GM18519 (cell line): ENCODE results near the gene TRIM47.
A peak's percentile ranks its signal among the peaks of the same experiment; 100 is the strongest.
"Not testable (repeated sequence)": the region's sequence is repeated elsewhere in the genome, so short reads cannot be mapped to it uniquely, and the experiment has no call there.

Source experiments
- ATAC-seq: cut with Tn5 transposase; IDR thresholded peaks from one replicate; pipeline ENCODE4 v1.9.1; 2021; ENCODE audit warnings: mild to moderate bottlenecking, moderate library complexity; ENCODE audit not compliant: unreplicated experiment, low FRiP score

Gene TRIM47

GRCh38 chr17:75872434-75873351, 5.7 kb downstream of the TRIM47 start:
- ATAC-seq = no peak

DNA sequence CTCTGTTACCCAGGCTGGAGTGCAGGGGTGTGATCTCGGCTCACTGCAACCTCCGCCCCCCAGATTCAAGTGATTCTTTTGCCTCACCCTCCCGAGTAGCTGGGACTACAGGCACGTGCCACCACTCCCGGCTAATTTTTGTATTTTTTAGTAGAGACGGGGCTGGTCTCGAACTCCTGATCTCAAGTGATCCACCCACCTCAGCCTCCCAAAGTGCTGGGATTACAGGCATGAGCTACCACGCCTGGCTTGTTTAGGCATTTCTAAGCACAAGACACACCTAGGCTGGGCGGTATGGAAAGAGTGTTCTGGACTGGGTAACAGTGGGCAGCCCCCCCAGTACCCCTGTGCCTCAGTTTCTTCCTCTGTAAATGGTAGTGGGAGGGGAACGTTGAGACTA, 8.2 kb downstream of the TRIM47 start:
- not testable (repeated sequence) for ATAC-seq

GRCh38 chr17:75869282-75870141, 8.9 kb downstream of the TRIM47 start:
- ATAC-seq = no peak

DNA sequence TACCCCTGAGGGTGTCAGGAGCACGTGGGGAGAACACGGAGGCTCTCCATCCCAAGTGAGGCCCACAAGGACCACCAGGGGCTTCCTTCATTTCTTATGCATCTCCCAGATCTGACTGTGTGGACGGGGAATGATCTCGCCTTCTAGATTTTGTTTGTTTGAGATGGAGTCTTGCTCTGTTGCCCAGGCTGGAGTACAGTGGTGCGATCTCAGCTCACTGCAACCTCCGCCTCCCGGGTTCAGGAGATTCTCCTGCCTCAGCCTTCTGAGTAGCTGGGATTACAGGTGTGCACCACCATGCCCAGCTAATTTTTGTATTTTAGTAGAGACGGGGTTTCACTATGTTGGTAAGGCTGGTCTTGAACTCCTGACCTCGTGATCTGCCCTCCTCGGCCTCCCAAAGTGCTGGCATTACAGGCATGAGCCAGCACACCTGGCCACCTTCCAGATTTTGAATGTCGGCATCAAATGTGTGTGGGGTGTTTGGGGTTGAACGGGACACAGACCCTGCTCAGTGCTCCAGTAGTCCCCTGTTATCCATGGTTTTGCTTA, 9.6 kb downstream of the TRIM47 start:
- not testable (repeated sequence) for ATAC-seq

DNA sequence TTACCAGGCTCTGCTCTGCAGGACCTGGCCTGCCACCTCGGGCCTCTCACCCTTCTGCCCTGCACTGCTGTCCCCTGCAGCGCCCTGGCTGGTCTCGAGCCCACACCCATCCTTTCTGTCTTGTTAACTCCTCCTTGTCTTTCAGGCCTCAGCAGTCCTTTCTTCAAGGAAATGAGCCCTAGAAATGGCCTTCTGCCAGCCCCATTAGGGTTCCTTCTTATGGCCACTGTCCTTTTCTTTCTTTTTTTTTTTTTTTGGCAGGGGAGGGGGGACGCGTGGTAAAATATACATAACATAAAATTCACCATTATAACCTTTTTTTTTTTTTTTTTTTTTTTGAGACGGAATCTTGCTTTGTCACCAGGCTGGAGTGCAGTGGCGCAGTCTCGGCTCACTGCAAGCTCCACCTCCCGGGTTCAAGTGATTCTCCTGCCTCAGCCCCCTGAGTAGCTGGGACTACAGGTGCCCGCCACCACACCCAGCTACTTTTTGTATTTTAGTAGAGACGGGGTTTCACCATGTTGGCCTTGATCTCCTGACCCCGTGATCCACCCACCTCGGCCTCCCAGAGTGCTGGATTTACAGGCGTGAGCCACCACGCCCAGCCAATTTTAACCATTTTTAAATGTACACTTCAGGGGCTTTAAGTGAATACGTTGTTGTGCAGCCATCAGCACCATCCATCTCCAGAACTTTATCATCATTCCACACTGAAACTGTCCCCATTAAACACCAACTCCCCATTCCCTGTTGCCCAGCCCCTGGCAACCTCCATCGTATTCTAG, 12.8 kb downstream of the TRIM47 start:
- ATAC-seq = not testable (repeated sequence)

GRCh38 chr17:75864887-75865286, 13.5 kb downstream of the TRIM47 start:
- not testable (repeated sequence) for ATAC-seq

- ATAC-seq = no peak
Measured at GRCh38 chr17:75864448-75864871, 13.9 kb downstream of the TRIM47 start.

- no peak for ATAC-seq
Measured at GRCh38 chr17:75861927-75862317, 16.5 kb downstream of the TRIM47 start.

- not testable (repeated sequence) for ATAC-seq
Measured at GRCh38 chr17:75859358-75859757, 19.0 kb downstream of the TRIM47 start.

- ATAC-seq = peak; percentile 13
Measured at GRCh38 chr17:75856062-75856756, 22.2 kb downstream of the TRIM47 start.

DNA sequence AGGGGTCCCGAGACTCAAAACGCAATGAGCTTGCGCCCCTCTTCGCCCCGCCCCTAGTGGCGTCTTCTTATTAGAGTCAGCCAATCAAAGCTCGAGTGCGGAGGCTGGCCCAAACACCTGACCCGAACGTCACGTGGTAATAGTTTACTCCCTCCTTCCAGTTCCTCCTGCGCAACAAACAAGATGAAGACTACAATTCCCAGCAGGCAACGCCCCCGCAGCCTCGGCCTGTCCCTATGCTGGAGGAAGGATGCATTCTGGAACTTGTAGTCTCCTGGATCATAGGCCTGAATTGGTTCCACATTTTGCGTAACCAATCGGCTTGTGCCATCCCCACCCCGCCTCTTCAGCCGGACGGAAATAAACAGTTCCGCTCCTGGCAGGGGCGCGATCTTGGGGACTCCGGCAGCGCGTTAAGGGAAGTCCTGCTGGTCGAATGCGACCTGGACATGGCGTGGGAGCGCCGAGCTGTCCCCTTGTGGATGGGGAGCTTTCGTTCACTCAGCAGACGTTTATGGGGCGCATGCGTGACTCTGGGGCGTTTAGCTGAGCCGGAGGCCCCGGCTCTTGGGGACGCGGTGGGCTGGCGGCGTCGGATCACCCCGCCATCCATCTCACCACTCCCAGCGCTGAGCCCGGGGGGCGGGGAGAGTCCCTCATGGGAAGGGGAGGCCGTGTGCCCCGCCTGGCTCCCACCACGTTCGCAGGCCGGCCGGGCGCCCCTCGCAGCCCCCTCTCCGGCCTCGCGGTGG, 22.9 kb downstream of the TRIM47 start, which contains the start of gene WBP2:
WBP2 (minus strand) TSS at position 26 of the 752 bp plus-strand sequence. CDS start 38 bp downstream, outside the sequence.
- peak; percentile 78 for ATAC-seq

- ATAC-seq = no peak
Measured at GRCh38 chr17:75854881-75855309, 23.5 kb downstream of the TRIM47 start.

GRCh38 chr17:75854101-75854748, 24.2 kb downstream of the TRIM47 start:
- no peak for ATAC-seq

GRCh38 chr17:75853433-75853832, 24.9 kb downstream of the TRIM47 start:
- no peak for ATAC-seq

DNA sequence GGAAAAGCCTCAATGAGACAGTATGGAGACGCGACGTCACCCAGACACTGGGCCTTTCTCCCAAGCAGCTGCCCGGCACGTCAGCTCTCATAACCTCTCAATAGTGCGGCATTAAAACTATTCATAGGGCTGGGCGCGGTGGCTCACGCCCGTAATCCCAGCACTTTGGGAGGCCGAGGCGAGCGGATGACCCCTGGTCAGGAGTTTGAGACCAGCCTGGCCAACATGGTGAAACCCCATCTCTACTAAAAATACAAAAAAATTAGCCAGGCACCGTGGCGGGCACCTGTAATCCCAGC, 26.7 kb downstream of the TRIM47 start:
- ATAC-seq = not testable (repeated sequence)

DNA sequence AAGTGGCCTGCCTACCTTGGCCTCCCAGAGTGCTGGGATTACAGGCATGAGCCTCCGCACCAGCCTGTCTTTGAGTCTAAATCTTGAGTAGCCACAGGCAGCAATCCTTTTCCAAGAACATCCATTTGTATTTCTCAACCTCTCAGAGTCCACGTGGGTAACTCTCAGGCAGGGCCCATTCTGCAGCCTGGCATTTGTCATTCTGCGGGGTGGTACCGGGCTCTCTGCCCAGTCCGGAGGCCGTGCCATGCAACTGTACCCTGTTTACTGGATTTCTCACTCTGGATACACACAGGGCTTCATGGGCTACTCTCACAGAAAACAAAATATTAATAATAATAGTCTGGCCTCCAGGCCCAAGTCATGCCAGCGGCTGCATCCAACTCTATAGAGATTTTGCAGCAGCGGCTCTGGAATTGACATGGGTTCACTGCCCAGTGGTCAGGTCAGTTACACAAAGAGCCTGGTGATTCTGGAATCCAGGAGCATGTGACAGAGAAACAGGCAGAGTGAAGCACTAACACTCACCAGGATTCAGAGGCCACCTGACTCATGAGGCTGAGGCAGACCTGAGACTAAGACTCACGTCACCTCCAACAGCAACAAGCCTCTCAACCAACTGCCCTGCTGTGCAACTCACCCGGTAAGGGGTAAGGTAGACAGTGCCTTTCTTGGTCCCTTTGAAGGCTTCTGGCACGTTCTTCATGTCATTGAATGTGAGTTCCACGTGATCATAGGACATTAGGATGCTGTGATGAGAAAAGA, 27.3 kb downstream of the TRIM47 start:
- no peak for ATAC-seq

- no peak for ATAC-seq
Measured at GRCh38 chr17:75849724-75850123, 28.7 kb downstream of the TRIM47 start.

DNA sequence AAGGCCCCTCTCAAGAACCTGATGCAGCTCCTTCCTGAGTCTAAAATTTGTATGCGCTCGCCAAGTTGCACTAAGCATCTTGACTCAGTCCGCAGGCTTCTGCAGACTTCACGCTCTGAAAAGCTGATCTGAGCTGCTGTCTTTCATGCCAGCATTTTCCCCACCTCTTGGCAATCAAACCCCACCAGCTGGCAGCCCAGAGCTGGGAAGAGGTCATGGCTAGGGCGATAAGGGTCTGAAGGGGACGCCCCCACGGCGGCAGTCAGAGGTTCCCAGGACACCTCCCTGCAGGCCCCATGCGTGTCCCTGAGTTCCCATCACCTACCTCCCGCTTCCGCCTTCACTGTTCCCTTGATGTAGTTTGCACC, 29.1 kb downstream of the TRIM47 start:
- no peak for ATAC-seq
